ENCODE results near the gene ZC3H6. TPM values are rescaled to one million over a fixed set of nuclear protein-coding genes. Genes with fewer than 3 reads are reported as not detected.

Gene ZC3H6
- polyA plus RNA-seq, 1 of the 3 experiments (the other 2 are of a cell fraction) = 0.71 TPM

GRCh38 chr2:112255875-112256274 is 19.5 kb upstream of the ZC3H6 start:
- H3K4me1 ChIP-seq (ENCODE audit: control insufficient read depth in 1 of 2, insufficient read depth in 2 of 2, low read depth in 1 of 2, low read length in 1 of 2) = peaks cover 9 to 10% of the 10 kb centered on the region in 2 experiments; a peak in 3 of 4 replicates
- ChIA-PET CTCF (interaction anchor here (1.0 to 2.0 kb wide), 4 partner anchors 9 to 369 kb away, joined by 3 to 5 read pairs (median 3); no protein-coding TSS in a partner anchor), POLR2A (interaction anchor here (1.2 kb wide), 1 partner anchor 328 kb away, joined by 5 read pairs; no protein-coding TSS in a partner anchor)
- H3K27ac ChIP-seq (ENCODE audit: low read depth in 2 of 2, low read length in 1 of 2) = no peak overlapping the region
- no peak for DNase-seq
- no peaks in the 10 kb centered on the region for H3K27me3 ChIP-seq (ENCODE audit: insufficient read depth)
- H3F3A ChIP-seq (replicated peaks; ENCODE audit: insufficient read depth) = peaks cover 4% of the 10 kb centered on the region
- H3K4me2 ChIP-seq = no peak overlapping the region
- H3K36me3 ChIP-seq (replicated peaks in 1 of 2; ENCODE audit: control insufficient read depth in 1 of 2, insufficient read depth in 2 of 2, low read length in 1 of 2) = no peaks in the 10 kb centered on the region
- H3K9ac ChIP-seq = no peak overlapping the region
- no peaks in the 10 kb centered on the region for H3K9me2 ChIP-seq
- TF ChIP-seq YY1 (IDR thresholded peaks at IDR 0.05; ENCODE audit: low read depth) (no peak), TEAD4 (IDR thresholded peaks at IDR 0.05; ENCODE audit: borderline replicate concordance, insufficient read depth) (no peak), FOSL2 (IDR thresholded peaks at IDR 0.05; ENCODE audit: borderline replicate concordance, low read depth) (no peak)
- H3K79me2 ChIP-seq (ENCODE audit: insufficient read depth) = peaks cover 21% of the 10 kb centered on the region; the same call in 1 of the 2 replicates
- 85% methylated on average over 2 of the region's 2 CpGs for WGBS (ENCODE audit: low lambda C conversion rate)
- H2AFZ ChIP-seq (ENCODE audit: low read depth) = peak overlapping the region; percentile 100
- no peaks in the 10 kb centered on the region for H3K9me3 ChIP-seq
- H3K4me3 ChIP-seq (ENCODE audit: low read depth in 2 of 2, low read length in 1 of 2) = no peak overlapping the region
- H4K20me1 ChIP-seq (ENCODE audit: insufficient read depth) = no peaks in the 10 kb centered on the region

- H3F3A ChIP-seq (replicated peaks; ENCODE audit: insufficient read depth) = peaks cover 4% of the 10 kb centered on the region
- H3K4me1 ChIP-seq (ENCODE audit: control insufficient read depth in 1 of 2, insufficient read depth in 2 of 2, low read depth in 1 of 2, low read length in 1 of 2) = peaks cover 9 to 10% of the 10 kb centered on the region in 2 experiments; a peak in 3 of 4 replicates
- H3K4me2 ChIP-seq = no peak overlapping the region
- no peak overlapping the region for H3K4me3 ChIP-seq (ENCODE audit: low read depth in 2 of 2, low read length in 1 of 2)
- no peaks in the 10 kb centered on the region for H4K20me1 ChIP-seq (ENCODE audit: insufficient read depth)
- ChIA-PET POLR2A (no interaction called here), CTCF (interaction anchor here (1.0 to 1.5 kb wide), 3 partner anchors 10 to 369 kb away, joined by 3 read pairs; no protein-coding TSS in a partner anchor)
- no peaks in the 10 kb centered on the region for H3K9me3 ChIP-seq
- no peaks in the 10 kb centered on the region for H3K36me3 ChIP-seq (replicated peaks in 1 of 2; ENCODE audit: control insufficient read depth in 1 of 2, insufficient read depth in 2 of 2, low read length in 1 of 2)
- no peak overlapping the region for H3K9ac ChIP-seq
- WGBS (ENCODE audit: low lambda C conversion rate) = 82% methylated on average over 2 of the region's 2 CpGs
- DNase-seq = no peak
- H3K9me2 ChIP-seq = no peaks in the 10 kb centered on the region
- H2AFZ ChIP-seq (ENCODE audit: low read depth) = peak overlapping the region; percentile 31; the same call in 1 of the 2 replicates
- TF ChIP-seq RXRA (IDR thresholded peaks at IDR 0.05; ENCODE audit: borderline replicate concordance, low read depth) = no peak
- no peak for TF ChIP-seq SMC3 (IDR thresholded peaks at IDR 0.05; ENCODE audit: low read depth, low read length)
- no peak for TF ChIP-seq TCF12 (IDR thresholded peaks at IDR 0.05)
- TF ChIP-seq EP300 (IDR thresholded peaks at IDR 0.05; ENCODE audit: borderline replicate concordance in 1 of 2, low read depth in 1 of 2, low read length in 1 of 2) = no peak
- no peak for TF ChIP-seq ELF1 (IDR thresholded peaks at IDR 0.05)
- no peak for TF ChIP-seq SIN3A (IDR thresholded peaks at IDR 0.05; ENCODE audit: borderline replicate concordance, low read depth, low read length)
- TF ChIP-seq FOXM1 (IDR thresholded peaks at IDR 0.05; ENCODE audit: low read depth) = no peak
- TF ChIP-seq MXI1 (IDR thresholded peaks at IDR 0.05; ENCODE audit: low read depth, low read length) = no peak
- TF ChIP-seq FOXJ3 (CRISPR knock-in tag; IDR thresholded peaks at IDR 0.05) = no peak
- TF ChIP-seq PBX3 (IDR thresholded peaks at IDR 0.05) = no peak
- no peak for TF ChIP-seq USF1 (IDR thresholded peaks at IDR 0.05; ENCODE audit: borderline replicate concordance, low read depth)
- no peak for TF ChIP-seq RFX5 (IDR thresholded peaks at IDR 0.05; ENCODE audit: low read length)
- no peak for TF ChIP-seq USF2 (IDR thresholded peaks at IDR 0.05; ENCODE audit: borderline replicate concordance, low read depth, low read length)
- no peak for TF ChIP-seq ZBTB33 (IDR thresholded peaks at IDR 0.05; ENCODE audit: borderline replicate concordance, low read depth)
- no peak for TF ChIP-seq NFIC (IDR thresholded peaks at IDR 0.05; ENCODE audit: borderline replicate concordance)
- H3K27ac ChIP-seq (ENCODE audit: low read depth in 2 of 2, low read length in 1 of 2) = no peak overlapping the region
- no peaks in the 10 kb centered on the region for H3K27me3 ChIP-seq (ENCODE audit: insufficient read depth)
- peaks cover 18% of the 10 kb centered on the region; the same call in 1 of the 2 replicates for H3K79me2 ChIP-seq (ENCODE audit: insufficient read depth)
Observed at GRCh38 chr2:112256654-112257053, 18.7 kb upstream of the ZC3H6 start.
